Stimulated activated CD4-positive, alpha-beta T cell treated with anti-CD3 and anti-CD28 coated beads, Interleukin-1b, Interleukin-23, amount 100 ng/mL, for 1 hour (primary cell): ENCODE results near the gene UFM1.
"Not testable (repeated sequence)": the region's sequence is repeated elsewhere in the genome, so short reads cannot be mapped to it uniquely, and the experiment has no call there.

Source experiments
- DNase-seq, 2 donors: peaks; one replicate each; pipeline ENCODE4 v3.0.0-alpha.2; 2020; ENCODE audit warnings: low read depth in 2 of 2

The UFM1 gene

DNA sequence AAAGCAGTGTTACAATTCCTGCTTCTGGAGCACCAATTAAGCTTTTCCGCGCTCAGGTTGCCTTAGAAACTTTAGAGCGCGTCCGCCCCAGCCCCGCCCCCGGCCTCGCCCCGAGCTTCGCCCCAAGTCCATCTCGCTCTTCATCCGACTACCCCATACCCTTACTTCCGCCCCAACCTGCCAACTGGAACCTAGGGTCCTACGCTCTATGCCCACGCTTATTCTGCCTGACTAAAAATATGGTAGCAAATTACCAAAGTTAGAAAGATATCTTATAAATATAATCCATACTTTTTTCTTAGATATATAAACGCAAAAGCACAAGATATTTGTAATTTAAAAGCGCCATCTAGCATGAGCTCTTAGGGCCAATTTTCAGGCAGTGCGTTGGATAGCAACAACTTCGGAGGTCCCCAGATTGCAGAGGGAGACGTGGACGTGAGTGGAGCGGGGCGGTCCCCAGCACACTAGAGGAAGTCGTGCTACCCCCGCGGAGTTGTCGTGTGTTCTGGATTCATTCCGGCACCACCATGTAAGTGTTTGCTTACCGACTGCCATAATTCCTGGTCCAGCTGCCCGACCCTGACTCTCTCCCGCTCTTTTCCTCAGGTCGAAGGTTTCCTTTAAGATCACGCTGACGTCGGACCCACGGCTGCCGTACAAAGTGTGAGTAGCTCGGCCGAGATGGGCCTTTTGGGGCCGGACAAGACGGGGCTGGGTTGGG, at the start of gene UFM1:
Gene UFM1 (plus strand): TSS at position 462 of the 724 bp plus-strand sequence. CDS start 69 bp downstream, at position 531.
- DNase-seq: peak; percentile 68 to 75

DNA sequence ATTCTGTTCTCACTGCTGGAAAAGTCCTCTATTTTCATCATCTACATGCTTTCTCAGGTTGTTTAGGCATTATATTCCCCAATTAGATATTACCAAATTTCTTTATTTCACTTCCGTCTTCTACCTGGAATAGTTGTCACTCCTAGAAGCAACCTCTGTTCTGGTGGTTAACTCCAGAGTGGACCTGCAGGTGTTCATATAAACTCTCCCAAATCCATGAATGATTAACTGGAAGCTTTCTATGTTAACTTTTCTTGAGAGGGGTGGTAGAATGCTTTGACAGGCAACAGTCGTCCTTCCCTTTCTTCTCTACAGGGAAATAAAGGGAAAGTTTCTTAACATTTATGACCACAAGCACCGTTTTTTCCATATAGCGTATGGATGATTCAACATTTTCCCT, 48.4 kb upstream of the UFM1 start:
- DNase-seq: no peak

DNA sequence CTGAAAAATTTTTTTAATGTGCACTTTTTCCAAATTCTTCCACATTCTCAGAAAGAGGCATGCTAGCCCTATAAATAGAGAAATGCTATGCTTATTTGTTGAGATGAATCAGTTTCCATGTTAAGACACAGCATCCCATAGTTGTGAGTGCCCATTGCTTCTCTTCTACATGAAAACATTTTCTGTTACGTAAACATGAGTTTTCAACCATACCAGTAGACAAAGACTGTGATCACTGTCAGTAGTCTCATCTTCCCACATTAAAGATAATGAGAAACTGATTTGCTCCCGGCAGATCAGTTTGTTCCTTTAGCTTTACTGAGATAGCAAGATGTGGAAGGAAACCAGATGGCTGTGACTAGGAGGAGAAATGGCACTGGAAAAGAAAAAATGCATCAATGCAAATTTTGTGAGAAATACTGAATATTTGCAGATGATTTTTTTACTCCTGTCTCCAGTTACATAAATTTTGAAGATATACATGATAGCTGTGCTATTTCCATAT, 45.8 kb upstream of the UFM1 start:
- no peak for DNase-seq

DNA sequence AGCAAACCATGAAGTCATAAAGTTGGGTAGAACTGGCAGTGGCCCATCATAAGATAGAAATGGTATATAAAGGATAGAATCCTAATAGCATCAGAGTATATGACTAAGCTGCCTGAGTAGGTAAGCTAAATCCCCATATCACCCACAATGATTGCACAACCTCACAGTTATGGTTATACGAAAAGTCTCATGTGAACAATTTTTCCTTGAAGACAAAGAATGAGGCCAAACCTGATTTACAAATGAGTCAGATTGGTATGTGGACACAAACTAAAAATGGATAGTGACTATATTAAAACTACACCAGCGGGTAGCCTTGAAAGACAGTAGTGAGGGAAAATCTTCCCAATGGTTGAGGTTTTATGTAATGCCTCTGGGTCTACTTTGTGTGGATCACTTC, 40.9 kb upstream of the UFM1 start:
- DNase-seq: no peak

DNA sequence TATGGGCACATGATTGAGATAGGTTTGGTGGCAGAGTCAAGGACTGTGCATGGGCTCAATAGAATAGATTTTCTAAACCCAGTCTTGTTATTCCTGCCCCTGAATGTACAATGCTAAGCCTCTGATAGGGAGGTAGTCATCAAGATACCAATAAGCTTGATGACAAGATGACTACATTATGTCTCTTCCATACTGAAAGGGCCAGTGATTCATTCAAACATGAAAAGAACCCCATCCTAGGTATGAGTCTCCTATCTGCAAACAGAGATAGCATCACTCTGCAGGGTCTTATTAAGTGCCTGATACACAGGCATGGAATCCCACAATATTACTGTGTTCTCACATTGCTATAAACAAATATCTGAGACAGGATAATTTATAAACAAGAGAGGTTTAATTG, 40.3 kb upstream of the UFM1 start:
- DNase-seq: no peak

DNA sequence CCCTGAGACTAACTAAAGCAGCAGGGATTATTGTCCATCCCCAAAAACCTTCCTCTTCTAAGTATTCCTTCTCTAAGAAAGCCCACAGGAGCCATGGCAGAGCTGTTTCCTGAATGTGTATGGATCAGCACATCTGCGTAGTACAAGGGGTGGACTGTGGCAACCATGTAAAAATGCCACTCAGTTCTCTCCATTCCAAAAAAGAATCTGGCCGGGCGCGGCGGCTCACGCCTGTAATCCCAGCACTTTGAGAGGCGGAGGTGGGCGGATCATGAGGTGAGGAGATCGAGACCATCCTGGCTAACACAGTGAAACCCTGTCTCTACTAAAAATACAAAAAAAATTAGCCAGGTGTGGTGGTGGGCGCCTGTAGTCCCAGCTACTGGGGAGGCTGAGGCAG, 38.5 kb upstream of the UFM1 start:
- not testable (repeated sequence) for DNase-seq

DNA sequence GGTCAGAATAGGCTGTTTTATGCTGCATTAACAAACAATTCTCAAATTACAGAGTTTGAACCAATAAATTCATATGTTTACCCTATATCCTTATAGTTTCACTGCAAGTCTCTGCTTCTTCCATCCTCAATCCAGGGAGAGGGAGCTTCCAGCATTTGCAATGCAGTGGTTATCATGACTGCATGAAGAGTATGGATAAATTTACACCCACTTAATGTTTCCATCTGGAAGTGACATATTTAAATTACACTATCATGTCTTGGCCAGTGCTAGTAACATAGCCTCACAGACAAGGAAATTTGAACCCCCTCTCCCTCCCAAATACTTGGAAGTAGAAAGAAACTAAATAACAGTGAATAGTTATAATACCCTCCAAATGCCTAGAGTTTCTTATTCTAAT, 33.5 kb upstream of the UFM1 start:
- no peak for DNase-seq

DNA sequence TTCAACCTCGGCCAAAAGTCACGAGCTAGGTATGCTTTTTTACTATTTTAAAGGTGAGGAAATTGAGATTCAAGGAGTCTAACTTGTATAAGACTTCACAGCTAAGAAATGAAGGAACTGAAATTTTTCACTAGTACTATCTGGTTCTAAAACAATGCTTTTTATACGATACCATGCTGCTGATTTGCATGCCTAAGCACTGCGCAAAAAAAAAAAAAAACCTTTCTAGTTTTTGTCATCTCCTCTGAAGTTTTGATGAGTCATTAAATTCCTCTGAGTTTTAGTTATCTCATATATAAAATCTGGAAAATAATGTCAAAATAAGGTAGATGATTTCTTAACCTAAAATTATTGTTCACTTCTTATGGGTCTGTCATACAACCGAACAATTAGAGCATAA, 28.0 kb upstream of the UFM1 start:
- no peak for DNase-seq

DNA sequence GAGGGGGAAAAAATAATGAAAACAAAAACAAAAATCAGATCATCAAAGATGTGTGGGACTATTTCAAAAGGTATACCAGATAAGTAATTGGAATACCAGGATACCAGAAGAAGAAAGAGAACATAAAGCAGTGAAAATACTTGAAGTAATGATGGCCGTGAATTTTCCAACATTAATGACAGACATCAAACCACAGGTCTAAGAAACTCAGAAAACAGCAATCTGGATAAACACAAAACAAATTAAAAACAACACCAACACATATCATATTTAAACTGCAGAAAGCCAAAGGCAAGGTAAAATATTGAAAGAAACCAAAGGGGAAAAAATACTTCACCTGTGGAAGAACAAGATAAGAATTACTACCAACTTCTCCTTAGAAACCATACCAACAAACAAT, 24.2 kb upstream of the UFM1 start:
- no peak for DNase-seq

DNA sequence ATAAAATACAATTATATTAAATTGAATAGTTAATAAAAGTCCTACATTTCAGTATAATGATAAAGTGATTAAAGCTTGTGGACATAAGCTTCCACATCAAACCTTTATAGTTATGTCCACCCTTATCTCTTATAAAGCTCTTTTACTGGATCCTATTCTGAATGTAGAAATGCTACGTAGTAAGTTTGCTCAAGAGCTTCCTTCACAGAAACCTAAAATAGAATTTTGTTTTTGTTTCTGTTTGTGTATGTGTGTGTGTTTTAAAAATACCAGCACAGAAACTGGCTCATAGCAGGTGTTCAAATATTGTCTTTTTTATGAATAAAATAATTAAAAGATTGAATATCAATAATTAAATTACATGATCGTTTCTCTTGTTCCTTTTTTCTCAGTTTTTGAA, 21.0 kb upstream of the UFM1 start:
- no peak for DNase-seq

DNA sequence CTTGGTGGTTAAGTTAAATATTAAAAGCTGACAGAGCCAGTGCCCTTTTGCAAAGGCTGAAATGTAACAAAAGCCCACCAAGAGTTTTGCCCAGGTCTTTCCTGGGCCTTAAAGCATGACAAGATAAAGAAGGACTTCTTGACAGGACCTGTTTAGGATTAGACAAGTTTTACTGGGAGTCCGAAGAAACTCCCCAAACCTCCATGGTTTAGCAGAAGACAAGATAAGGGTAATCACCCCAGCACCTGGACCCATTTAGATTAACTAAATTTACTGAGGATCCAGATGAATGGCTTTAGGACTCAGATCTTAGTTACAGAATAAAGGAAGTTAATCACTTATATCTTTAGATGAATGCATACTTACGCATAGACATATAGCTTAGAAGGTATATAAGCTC, 14.8 kb upstream of the UFM1 start:
- DNase-seq: no peak

DNA sequence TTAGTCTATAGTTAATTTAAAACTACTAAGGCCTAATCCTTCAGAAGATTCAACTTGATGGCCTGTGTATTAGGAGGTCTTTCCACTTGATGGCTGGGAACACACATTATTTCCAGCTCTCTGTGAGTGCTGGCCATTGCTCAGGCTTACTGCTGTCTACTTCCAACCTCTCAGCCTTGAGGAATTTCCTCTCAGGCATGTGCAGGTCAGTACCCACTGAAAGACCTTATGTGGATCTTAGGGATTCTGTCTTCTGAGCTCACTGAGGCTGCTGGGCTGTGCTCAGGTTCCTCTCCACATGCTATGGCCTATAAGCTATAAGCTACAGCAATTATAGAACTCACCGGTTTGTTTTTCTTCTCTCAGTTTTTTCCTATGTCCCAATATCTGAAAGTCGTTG, 11.6 kb upstream of the UFM1 start:
- no peak for DNase-seq

DNA sequence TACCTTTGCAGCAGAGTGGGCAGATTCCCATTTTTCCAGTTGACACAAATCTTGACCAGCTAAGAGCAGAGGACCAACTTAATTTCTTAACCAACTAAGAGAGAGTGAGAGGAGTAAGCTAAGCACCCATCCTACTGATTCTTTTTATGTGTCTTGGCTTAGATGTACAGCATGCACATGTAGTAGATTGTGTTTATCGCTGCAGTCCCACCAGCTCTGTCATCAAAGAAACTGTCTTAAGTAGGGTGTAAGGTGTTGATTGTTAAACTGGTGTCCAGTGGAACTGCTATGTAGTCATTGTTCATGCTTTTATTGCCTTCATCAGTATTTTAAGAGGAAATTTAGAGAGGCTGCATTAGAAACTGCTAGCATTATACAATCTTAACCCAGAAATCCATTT, 9.0 kb upstream of the UFM1 start:
- DNase-seq: no peak

DNA sequence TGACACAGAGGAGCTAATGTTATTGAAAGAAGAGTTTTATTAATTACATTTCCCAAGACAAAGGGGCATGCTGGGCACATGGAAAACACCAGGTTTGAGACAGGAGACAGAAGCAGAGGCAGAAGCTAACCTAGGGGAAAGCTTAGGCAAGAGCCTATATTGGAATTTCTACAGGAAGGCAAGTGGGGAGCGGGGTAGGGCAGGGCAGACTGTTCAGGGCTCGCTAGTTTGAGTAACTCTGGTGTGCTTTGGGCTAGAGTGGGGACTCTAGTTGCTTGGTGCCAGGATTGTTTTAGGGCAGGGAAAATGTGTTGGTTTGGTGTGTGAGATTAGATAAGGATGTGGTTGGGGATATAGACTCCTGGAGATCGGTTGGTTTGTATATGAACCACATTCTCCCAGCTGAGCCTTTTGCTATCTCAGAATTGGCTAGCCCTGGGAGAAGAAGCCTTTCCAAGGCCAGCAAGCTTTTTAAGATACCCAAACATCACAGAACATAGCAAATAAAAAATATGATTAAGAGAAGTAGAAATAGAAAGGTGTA, 8.4 kb upstream of the UFM1 start:
- no peak for DNase-seq

DNA sequence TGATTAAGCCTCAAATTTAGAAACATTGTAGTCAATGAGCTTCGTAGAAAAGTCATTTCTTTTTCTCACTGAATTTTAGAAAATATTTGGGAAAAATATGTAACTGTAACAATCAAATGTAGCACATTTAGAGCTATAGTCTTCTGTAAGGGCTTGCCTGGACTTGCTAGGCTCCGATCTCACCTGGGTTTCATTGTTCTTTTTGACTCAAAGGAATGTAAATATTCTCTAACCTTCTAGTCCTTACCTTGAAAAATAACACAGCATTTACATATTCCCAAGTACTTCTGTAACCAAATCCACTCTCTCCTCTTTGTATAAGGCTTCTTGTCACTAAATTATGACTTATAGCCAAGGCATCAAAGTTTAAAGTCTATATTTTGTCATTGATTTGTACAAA, 2.9 kb upstream of the UFM1 start:
- DNase-seq: no peak

DNA sequence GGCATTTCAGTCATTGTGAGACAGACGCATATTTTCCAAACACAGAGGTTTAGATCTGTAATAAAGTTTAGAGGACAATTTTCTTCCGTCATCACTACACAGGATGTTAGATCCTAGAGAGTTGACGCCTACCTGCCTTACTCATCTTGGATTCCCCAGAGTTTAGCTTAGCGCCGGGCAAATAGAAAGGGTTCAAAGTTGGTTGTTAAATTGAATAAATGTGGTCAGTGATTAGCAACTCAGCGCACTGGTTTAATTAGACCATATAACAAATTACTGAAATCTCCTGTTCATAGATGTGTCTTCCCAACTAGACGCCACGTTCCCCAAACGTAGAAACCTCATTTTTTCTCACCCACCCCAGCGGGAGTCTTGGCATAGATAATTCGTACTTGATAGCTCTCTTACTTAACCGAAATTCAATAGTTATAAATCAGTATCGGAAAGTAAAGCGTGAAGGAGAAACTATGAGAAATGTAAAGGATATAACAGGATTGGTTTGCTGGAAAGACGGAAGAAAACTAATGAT, 726 bp upstream of the UFM1 start:
- no peak for DNase-seq

DNA sequence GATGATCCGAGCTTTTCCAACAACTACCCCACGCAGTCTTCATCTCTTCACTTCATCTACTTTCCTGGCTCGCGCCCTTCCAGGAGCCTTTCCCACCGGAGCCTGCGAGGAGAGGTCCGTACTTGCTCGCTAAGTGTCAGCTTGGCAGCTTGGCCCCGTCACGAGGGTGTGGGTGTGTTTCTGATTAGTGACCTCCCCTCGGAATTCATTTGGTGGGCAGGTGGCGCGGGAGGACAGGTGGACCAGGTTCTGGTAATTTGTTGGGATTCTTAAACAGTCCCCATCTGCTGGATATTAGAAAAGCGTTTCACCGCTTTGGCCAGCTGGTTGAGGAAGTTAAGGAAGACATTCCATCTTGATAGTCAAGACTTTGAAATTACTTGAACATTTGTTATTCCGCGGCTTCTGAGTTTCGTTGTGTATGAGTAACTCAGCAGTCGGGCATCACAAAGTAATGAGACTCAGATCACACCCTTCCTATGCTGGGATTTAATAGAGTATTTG, 515 bp downstream of the UFM1 start:
- peak in 1 of 2 donors; percentile 17 for DNase-seq

DNA sequence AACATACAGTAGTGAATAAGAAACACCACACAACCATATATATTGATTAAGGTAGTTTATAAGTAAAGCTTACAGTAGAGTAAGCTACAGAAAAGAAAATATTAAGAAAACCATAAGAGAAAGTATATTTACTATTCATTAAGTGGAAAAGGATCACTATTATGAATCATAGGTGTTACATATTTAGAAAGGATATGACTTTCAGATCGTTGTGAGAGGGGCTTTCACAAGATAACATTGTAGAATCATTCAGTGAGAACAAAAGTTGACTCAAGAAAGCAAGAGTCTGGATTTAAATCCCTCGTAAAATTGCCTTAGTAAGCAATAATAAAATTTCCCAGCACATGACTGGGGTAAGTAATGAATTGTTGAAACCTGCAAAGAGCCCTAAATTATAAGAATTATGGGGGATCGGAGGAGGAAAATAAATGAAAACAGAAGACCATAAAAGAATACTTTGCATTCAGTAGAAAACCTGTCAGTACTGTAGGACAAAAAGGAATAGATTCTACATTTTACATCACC, 6.0 kb downstream of the UFM1 start:
- no peak for DNase-seq

DNA sequence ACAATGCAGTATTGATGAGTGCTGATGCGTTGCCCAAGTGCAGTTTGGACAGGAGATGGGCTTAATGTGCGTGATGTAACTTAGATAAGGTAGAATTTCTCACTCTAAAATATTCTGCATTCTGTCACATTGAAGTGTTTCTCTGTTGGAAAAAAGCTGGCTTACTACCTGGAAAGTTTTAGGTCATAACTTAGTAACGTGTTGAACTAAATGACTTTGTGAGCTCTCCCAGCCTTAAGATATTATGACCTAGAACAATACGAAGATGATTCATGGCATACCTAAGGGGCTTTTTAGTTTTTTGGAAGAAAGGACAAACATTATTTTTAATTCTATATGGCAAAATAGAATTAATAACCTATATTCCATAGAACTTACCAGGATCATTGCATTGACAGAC, 9.0 kb downstream of the UFM1 start:
- no peak for DNase-seq

DNA sequence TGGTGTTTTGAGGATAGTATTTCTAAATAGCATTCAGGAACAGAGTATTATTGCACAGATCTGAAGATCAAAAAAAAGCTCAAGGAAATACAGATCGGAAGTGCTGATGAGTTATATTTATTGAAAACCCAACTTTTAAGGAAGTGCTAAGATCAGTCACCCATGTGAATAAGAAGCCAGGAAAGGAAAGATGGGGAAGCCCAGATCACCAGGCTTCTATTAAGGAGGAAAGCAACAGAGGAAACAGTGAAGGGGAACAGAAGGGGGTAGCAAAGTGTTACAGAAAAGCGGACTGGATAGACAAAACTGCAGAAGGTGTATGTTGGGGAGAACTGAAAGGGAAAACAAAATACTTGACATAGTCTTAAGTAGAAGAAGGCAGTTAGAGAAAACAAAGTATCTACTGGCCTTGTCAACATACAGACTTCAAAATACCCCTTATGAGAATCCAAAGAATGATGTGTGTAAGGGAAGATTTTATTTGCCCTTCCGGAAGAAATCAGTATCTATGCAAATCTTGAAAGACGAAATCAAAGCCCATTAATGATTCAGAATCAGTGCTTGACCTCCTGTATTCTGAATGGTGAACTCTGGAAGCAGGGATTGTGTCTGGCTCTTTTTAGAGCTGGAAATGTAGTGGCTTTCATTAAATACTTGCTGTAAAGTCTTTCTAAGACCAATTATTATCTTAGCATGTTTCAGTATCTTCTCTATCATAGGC, 12.1 kb downstream of the UFM1 start:
- no peak for DNase-seq

DNA sequence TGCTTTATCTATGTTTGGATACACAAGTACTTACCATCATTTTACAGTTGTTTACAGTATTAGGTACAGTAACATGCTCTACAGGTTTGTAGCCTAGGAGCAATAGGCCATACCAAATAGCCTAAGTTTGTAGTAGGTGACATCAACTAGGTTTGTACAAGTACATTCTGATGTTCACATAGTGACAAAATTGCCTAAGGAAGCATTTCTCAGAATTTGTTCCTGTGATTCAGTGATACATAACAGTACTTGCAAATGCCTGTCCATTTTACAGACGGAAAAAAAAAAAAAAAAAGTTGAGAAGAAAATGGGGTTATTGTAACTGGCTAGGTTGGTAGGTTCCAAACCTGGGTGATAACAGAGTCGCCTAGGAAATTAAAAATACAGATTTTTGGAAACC, 13.6 kb downstream of the UFM1 start:
- DNase-seq: no peak

DNA sequence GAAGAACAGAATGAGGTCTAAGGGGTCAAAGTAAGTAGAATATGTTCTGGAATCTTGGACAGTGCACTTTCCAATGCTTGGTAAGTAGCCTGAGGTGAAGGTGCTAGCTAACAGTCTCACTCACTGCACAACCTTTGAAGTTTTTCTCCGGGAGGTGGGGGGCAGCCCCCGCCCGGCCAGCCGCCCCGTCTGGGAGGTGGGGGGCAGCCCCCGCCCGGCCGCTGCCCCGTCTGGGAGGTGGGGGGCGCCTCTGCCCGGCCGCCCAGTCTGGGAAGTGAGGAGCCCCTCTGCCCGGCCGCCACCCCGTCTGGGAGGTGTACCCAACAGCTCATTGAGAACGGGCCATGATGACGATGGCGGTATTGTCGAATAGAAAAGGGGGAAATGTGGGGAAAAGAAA, 14.1 kb downstream of the UFM1 start:
- not testable (repeated sequence) for DNase-seq
